OCI-LY7 (cell line): ENCODE results near the gene SLC25A26. TPM values are rescaled to one million over a fixed set of nuclear protein-coding genes. Genes with fewer than 3 reads are reported as not detected.

Source experiments
- BruUV-seq: library from RNA; stranded (reverse); fragments of 400-500 nt; replicated peaks from 2 replicates; lab custom pipeline; 2021; lab: Mats Ljungman, UMichigan
- CTCF ChIA-PET: fragments of 300-600 bp; sonication (Branson Sonifier 250); formaldehyde crosslinking; loops from one replicate; lab custom pipeline; 2022; ENCODE audit warnings: antibody characterized with exemption; ENCODE audit not compliant: unreplicated experiment; lab: Charles Lee
- POLR2A ChIA-PET: fragments of 300-600 bp; sonication (Branson Sonifier 250); formaldehyde crosslinking; loops from one replicate; lab custom pipeline; 2022; ENCODE audit warnings: antibody characterized with exemption; lab: Charles Lee
- DNase-seq: peaks from one replicate; pipeline ENCODE4 v3.0.0-alpha.2; 2015; ENCODE audit warnings: low spot score
- H2AFZ ChIP-seq: fragments of 200-600 bp; sonication (generic), shearing (Covaris generic); 2 replicates; pipeline ENCODE4 v1.6.1; 2014; ENCODE audit warnings: mild to moderate bottlenecking, antibody characterized with exemption, low read length, moderate library complexity
- H3K27ac ChIP-seq: fragments of 200-600 bp; sonication (generic); 2 replicates; pipeline ENCODE4 v1.5.1; 2014; ENCODE audit warnings: mixed run types, low read depth, mild to moderate bottlenecking, moderate library complexity, low read length, inconsistent platforms; ENCODE audit not compliant: poor library complexity, severe bottlenecking
- H3K36me3 ChIP-seq: fragments of 200-600 bp; sonication (generic); 2 replicates; pipeline ENCODE4 v1.6.1; 2014; ENCODE audit warnings: mild to moderate bottlenecking, antibody characterized with exemption, low read length, moderate library complexity, mixed read lengths; ENCODE audit not compliant: insufficient read depth
- H3K4me1 ChIP-seq: fragments of 200-600 bp; sonication (generic); 2 replicates; pipeline ENCODE4 v1.5.1; 2014; ENCODE audit warnings: mild to moderate bottlenecking, low read length; ENCODE audit not compliant: insufficient read depth, poor library complexity, severe bottlenecking
- H3K4me2 ChIP-seq: fragments of 200-600 bp; sonication (generic); 2 replicates; pipeline ENCODE4 v1.6.1; 2014; ENCODE audit warnings: mild to moderate bottlenecking, low read length
- H3K4me3 ChIP-seq: fragments of 200-600 bp; sonication (generic); 2 replicates; pipeline ENCODE4 v1.5.1; 2014; ENCODE audit warnings: mild to moderate bottlenecking, low read depth, low read length; ENCODE audit not compliant: poor library complexity, severe bottlenecking
- H3K79me2 ChIP-seq: fragments of 200-600 bp; sonication (generic); 2 replicates; pipeline ENCODE4 v1.6.1; 2016; ENCODE audit warnings: low read depth, mild to moderate bottlenecking, low read length, moderate library complexity, mixed read lengths; ENCODE audit not compliant: insufficient read depth
- H3K9me2 ChIP-seq: fragments of 200-600 bp; sonication (generic); 2 replicates; pipeline ENCODE4 v1.6.1; 2016; ENCODE audit warnings: mild to moderate bottlenecking, low read length, mixed read lengths; ENCODE audit not compliant: insufficient read depth
- H3K9me3 ChIP-seq: fragments of 200-600 bp; sonication (generic); 2 replicates; pipeline ENCODE4 v1.6.1; 2014; ENCODE audit warnings: mild to moderate bottlenecking, mixed run types, low read length, mixed read lengths
- H4K20me1 ChIP-seq: fragments of 200-600 bp; sonication (generic); 2 replicates; pipeline ENCODE4 v1.6.1; 2014; ENCODE audit warnings: mild to moderate bottlenecking, antibody characterized with exemption, low read length, moderate library complexity, mixed read lengths; ENCODE audit not compliant: insufficient read depth
- CTCF ChIP-seq: fragments of 200-600 bp; sonication (generic); conservative IDR thresholded peaks from 2 replicates; pipeline ENCODE4 v1.5.1; 2014; ENCODE audit warnings: mild to moderate bottlenecking, antibody characterized with exemption, low read length, moderate library complexity, mixed read lengths
- EZH2phosphoT487 ChIP-seq: fragments of 200-600 bp; sonication (generic); IDR thresholded peaks from 2 replicates; pipeline ENCODE4 v1.6.1; 2018; ENCODE audit warnings: low read depth, borderline replicate concordance, mild to moderate bottlenecking, mixed run types, antibody characterized with exemption, low read length, moderate library complexity, mixed read lengths
- intact Hi-C: fragments of 100-400 bp; cut with micrococcal nuclease; formaldehyde crosslinking; loops from one replicate; pipeline ENCODE4 v1.10.0; 2022; ENCODE audit not compliant: unreplicated experiment
- total RNA-seq, 2 experiments: library from RNA; depleted of rRNA in 1 of 2; stranded (reverse); fragments of >200 nt in 1 of 2; shearing (Covaris generic) in 1 of 2; gene quantifications; 2 replicates each; pipeline ENCODE4 v1.2.3, GENCODE V29; 2014 to 2022

The SLC25A26 gene
- total RNA-seq, 2 experiments from 2014 or later, result 9.8 to 14.2 TPM

- TF ChIP-seq CTCF (no peak), EZH2phosphoT487 (no peak)
- no peaks in the 10 kb centered on the region for H4K20me1 ChIP-seq
- intact Hi-C loops, result no loop called here
- H3K27ac ChIP-seq, result no peak overlapping the region
- peaks cover 18% of the 10 kb centered on the region for H3K36me3 ChIP-seq
- no peaks in the 10 kb centered on the region for H3K4me1 ChIP-seq
- no TSS peak for BruUV-seq
- no peaks in the 10 kb centered on the region; the same call in 1 of the 2 replicates for H3K79me2 ChIP-seq
- no peak overlapping the region for H3K4me2 ChIP-seq
- CTCF ChIA-PET, result no interaction called here
- H2AFZ ChIP-seq, result no peak overlapping the region
- no peak overlapping the region for H3K4me3 ChIP-seq
- H3K9me3 ChIP-seq, result 0 out of 2 replicates have a peak, but pooled peaks cover 8% of the 10 kb centered on the region
- DNase-seq, result no peak
- POLR2A ChIA-PET, result no interaction called here
- no peaks in the 10 kb centered on the region for H3K9me2 ChIP-seq
These were observed 16.8 kb downstream of the SLC25A26 start for GRCh38 chr3:66237552-66237951.

- Histone ChIP-seq H3K4me3 (no peak overlapping the region), H4K20me1 (no peaks in the 10 kb centered on the region), H3K4me1 (no peaks in the 10 kb centered on the region), H3K9me2 (no peaks in the 10 kb centered on the region), H3K4me2 (no peak overlapping the region), H3K79me2 (no peaks in the 10 kb centered on the region; the same call in 1 of the 2 replicates), H3K27ac (no peak overlapping the region), H2AFZ (no peak overlapping the region), H3K36me3 (peaks cover 31% of the 10 kb centered on the region), H3K9me3 (0 out of 2 replicates have a peak, but pooled peaks cover 8% of the 10 kb centered on the region)
- POLR2A ChIA-PET, result interaction anchor here (0.6 to 2.5 kb wide), 5 partner anchors 10 to 570 kb away, joined by 3 to 6 read pairs (median 4); partner anchors contain the start of gene SLC25A26
- CTCF ChIA-PET, result interaction anchor here (0.6 kb wide), 2 partner anchors 19 to 334 kb away, joined by 3 read pairs; no protein-coding TSS in a partner anchor
- DNase-seq, result no peak
- intact Hi-C loops, result no loop called here
- BruUV-seq, result no TSS peak
- no peak for TF ChIP-seq CTCF
- no peak for TF ChIP-seq EZH2phosphoT487
These were observed 18.8 kb downstream of the SLC25A26 start for GRCh38 chr3:66239513-66240123.

- ChIA-PET POLR2A (interaction anchor here (1.0 kb wide), 1 partner anchor 12 kb away, joined by 3 read pairs; no protein-coding TSS in a partner anchor), CTCF (no interaction called here)
- Histone ChIP-seq H3K36me3 (peaks cover 31% of the 10 kb centered on the region), H3K9me2 (no peaks in the 10 kb centered on the region), H4K20me1 (no peaks in the 10 kb centered on the region), H3K4me1 (no peaks in the 10 kb centered on the region), H3K4me3 (no peak overlapping the region), H3K79me2 (no peaks in the 10 kb centered on the region), H3K9me3 (0 out of 2 replicates have a peak, but pooled peaks cover 8% of the 10 kb centered on the region), H2AFZ (no peak overlapping the region), H3K27ac (no peak overlapping the region), H3K4me2 (no peak overlapping the region)
- intact Hi-C loops, result no loop called here
- no peak for DNase-seq
- no peak for TF ChIP-seq EZH2phosphoT487
- TF ChIP-seq CTCF, result no peak
- BruUV-seq, result no TSS peak
These were observed 20.7 kb downstream of the SLC25A26 start for GRCh38 chr3:66241466-66241865.
